Right atrium auricular region (tissue), 2 donors: ENCODE results near the gene OTC. TPM values are rescaled to one million over a fixed set of nuclear protein-coding genes. Genes with fewer than 3 reads are reported as not detected.

Experiments used
- DNase-seq: peaks from one replicate; pipeline ENCODE4 v3.0.0-alpha.2; 2019; ENCODE audit warnings: low spot score
- H3K27ac ChIP-seq, 2 donors: fragments of 200-600 bp; sonication (generic); 1 replicate in 1 of 2; 2 replicates in 1 of 2; pipeline ENCODE4 v1.5.1; 2016 to 2019
- H3K27me3 ChIP-seq, 2 donors: fragments of 200-600 bp; sonication (generic); one replicate each; pipeline versions ENCODE4 v1.5.1 to v1.6.0; 2017 to 2019
- H3K36me3 ChIP-seq: fragments of 200-600 bp; sonication (generic); one replicate; pipeline ENCODE4 v1.5.1; 2016
- H3K4me1 ChIP-seq, 2 donors: fragments of 200-600 bp; sonication (generic); one replicate each; pipeline versions ENCODE4 v1.5.1 to v1.6.0; 2017 to 2019
- H3K4me3 ChIP-seq, 2 donors: fragments of 200-600 bp; sonication (generic); 1 replicate in 1 of 2; 2 replicates in 1 of 2; pipeline ENCODE4 v1.5.1; 2017 to 2019; ENCODE audit warnings: mild to moderate bottlenecking in 1 of 2, moderate library complexity in 1 of 2
- H3K9me3 ChIP-seq, 2 donors: fragments of 200-600 bp; sonication (generic); one replicate each; pipeline ENCODE4 v1.5.1; 2019
- total RNA-seq, 2 donors: library from RNA; depleted of rRNA; stranded (reverse); fragments of >200 nt; gene quantifications; one replicate each; pipeline ENCODE4 v1.1.0, GENCODE V29; 2016
- TF ChIP-seq, protein P1 (sequence below), 2 donors: fragments of 200-600 bp; sonication (generic); IDR thresholded peaks; one replicate each; pipeline ENCODE4 v1.5.1; 2019; ENCODE audit warnings: antibody characterized with exemption in 2 of 2

OTC gene
- total RNA-seq, 2 donors from 2014 or later = not detected

DNA sequence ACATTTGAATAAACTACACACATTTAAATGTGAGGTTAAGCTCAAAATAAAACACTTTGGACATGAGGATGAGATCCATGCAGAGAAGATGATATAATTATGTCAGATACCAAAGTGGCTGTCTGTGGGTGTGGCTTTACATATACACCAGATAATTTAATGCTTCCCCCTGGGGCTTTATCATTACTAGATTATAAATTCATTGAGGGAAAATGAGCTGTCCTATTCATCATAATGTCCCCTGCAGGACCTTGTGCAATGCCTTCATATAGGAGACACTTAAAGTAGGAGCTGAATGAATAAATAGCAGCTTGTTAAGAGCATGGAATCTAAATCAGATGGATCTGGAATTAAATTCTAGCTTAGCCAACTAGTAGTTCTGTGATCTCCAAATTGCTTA is 49.7 kb downstream of the OTC start:
- H3K4me3 ChIP-seq = no peak overlapping the region
- H3K27ac ChIP-seq = no peak overlapping the region
- H3K9me3 ChIP-seq = no peaks in the 10 kb centered on the region
- DNase-seq = no peak
- no peaks in the 10 kb centered on the region for H3K27me3 ChIP-seq
- TF ChIP-seq, protein P1, sequence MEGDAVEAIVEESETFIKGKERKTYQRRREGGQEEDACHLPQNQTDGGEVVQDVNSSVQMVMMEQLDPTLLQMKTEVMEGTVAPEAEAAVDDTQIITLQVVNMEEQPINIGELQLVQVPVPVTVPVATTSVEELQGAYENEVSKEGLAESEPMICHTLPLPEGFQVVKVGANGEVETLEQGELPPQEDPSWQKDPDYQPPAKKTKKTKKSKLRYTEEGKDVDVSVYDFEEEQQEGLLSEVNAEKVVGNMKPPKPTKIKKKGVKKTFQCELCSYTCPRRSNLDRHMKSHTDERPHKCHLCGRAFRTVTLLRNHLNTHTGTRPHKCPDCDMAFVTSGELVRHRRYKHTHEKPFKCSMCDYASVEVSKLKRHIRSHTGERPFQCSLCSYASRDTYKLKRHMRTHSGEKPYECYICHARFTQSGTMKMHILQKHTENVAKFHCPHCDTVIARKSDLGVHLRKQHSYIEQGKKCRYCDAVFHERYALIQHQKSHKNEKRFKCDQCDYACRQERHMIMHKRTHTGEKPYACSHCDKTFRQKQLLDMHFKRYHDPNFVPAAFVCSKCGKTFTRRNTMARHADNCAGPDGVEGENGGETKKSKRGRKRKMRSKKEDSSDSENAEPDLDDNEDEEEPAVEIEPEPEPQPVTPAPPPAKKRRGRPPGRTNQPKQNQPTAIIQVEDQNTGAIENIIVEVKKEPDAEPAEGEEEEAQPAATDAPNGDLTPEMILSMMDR (IDR thresholded peaks at IDR 0.05) = no peak
- no peaks in the 10 kb centered on the region for H3K36me3 ChIP-seq
- no peaks in the 10 kb centered on the region for H3K4me1 ChIP-seq

DNA sequence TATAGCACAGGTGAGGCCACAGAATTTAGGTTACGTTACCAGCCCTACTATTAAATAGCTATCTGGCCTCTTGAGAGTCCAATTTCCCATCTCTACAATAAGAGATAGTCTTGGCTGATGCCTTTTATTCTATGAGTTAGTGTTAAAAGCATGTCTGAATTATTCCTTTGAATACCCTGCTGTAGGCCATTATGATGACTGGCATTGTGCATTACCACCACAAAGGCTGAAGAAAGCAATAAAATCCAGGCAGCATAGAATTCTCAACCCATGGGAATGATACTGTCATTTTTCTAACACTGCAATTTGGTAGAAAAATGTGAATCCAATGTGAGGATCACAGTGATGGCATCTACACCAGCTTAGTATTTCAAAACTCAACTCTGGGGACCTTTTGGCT is 51.4 kb downstream of the OTC start:
- no peaks in the 10 kb centered on the region for H3K9me3 ChIP-seq
- no peak for DNase-seq
- no peaks in the 10 kb centered on the region for H3K27me3 ChIP-seq
- TF ChIP-seq, protein P1 (IDR thresholded peaks at IDR 0.05) = no peak
- no peaks in the 10 kb centered on the region for H3K4me1 ChIP-seq
- H3K36me3 ChIP-seq = no peaks in the 10 kb centered on the region
- no peak overlapping the region for H3K4me3 ChIP-seq
- no peak overlapping the region for H3K27ac ChIP-seq

DNA sequence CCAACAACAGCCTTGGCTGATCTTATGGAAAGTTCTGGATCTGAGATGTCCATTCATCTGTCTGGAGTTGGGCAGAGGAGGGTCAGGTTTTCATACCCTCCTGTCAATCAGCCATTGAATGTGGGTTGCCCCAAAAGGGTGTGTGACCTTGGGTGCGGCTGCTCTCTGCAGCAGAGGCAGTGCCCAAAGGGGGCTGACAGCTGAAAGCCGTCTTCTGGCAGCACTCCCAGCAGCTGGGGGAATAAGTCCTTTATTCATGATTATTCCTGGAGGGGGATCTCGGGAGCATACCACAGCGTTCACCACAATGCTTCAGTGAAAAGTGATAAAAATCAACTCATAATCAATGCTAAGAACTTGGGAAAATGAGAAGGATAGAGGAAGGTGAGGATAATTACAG is 54.7 kb downstream of the OTC start:
- no peak overlapping the region for H3K4me3 ChIP-seq
- TF ChIP-seq, protein P1 (IDR thresholded peaks at IDR 0.05) = no peak
- no peaks in the 10 kb centered on the region for H3K4me1 ChIP-seq
- no peak overlapping the region for H3K27ac ChIP-seq
- DNase-seq = no peak
- H3K27me3 ChIP-seq = no peaks in the 10 kb centered on the region
- no peaks in the 10 kb centered on the region for H3K36me3 ChIP-seq
- no peaks in the 10 kb centered on the region for H3K9me3 ChIP-seq

DNA sequence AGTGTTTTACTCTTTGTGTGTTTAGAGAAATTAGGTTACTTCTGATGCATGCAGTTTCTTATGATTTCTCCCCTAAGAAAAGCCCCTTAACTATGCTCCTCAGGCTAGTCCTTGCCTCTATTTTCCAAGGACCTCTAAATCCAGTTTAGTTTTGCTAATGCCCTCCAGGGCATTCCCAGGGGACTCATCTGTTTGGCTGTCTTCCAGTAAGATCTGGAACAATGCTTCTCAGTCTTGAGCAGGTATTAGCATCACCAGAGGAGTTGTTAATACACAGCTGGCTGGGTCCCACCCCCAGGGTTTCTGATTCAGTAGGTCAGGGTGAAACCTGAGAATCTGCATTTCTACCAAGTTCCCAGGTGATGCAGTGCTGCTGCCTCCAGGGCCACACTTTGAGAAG is 56.9 kb downstream of the OTC start:
- H3K27ac ChIP-seq = no peak overlapping the region
- H3K36me3 ChIP-seq = no peaks in the 10 kb centered on the region
- H3K4me1 ChIP-seq = no peaks in the 10 kb centered on the region
- no peak for DNase-seq
- H3K9me3 ChIP-seq = no peaks in the 10 kb centered on the region
- no peaks in the 10 kb centered on the region for H3K27me3 ChIP-seq
- no peak overlapping the region for H3K4me3 ChIP-seq
- TF ChIP-seq, protein P1 (IDR thresholded peaks at IDR 0.05) = no peak

DNA sequence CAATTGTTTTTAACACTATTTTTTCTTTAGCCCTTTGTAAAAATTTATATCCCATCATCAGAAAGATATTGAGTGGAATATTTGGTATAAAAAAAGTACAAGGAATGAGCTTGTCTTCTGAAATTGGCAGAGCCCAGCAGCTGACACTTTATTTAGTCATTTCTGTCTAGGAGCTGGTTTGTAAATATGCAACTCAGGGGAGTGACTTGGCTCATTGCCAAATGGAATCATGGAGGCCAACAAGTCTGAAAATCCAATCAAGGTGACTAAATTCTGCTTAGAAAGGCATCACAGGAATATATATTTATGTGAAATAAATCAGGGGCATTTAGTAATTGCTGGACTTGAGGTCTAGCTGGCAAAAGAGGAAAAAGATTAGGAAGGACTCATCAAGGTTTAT is 74.4 kb downstream of the OTC start:
- no peaks in the 10 kb centered on the region for H3K27me3 ChIP-seq
- DNase-seq = no peak
- H3K9me3 ChIP-seq = no peaks in the 10 kb centered on the region
- H3K27ac ChIP-seq = no peak overlapping the region
- no peaks in the 10 kb centered on the region for H3K4me1 ChIP-seq
- no peak overlapping the region for H3K4me3 ChIP-seq
- TF ChIP-seq, protein P1 (IDR thresholded peaks at IDR 0.05) = no peak
- H3K36me3 ChIP-seq = no peaks in the 10 kb centered on the region

DNA sequence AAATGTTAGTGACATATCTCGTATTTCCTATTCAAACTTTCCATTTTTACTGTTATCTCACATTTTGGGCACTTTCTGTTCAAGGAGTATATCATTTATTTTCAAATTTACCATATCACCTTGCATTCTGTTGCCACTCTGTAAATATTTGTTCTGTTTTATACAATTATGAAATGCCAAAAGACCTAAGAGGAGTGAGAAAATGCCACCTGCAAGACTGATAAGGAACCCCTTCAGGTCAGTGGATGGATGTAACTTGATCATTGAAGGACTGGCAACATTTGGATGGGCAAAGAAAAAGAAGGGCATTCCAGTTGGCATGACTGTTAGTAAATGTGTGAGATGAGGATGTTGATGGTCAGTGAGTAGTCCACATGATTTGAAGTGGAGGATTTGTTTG is 79.1 kb downstream of the OTC start:
- H3K27me3 ChIP-seq = no peaks in the 10 kb centered on the region
- no peak overlapping the region for H3K27ac ChIP-seq
- H3K4me3 ChIP-seq = no peak overlapping the region
- DNase-seq = no peak
- TF ChIP-seq, protein P1 (IDR thresholded peaks at IDR 0.05) = no peak
- H3K4me1 ChIP-seq = no peaks in the 10 kb centered on the region
- H3K9me3 ChIP-seq = no peaks in the 10 kb centered on the region
- no peaks in the 10 kb centered on the region for H3K36me3 ChIP-seq
